GM23338 (cell line): ENCODE measurements around the gene LRRC39. TPM values are rescaled to one million over a fixed set of nuclear protein-coding genes. Genes with fewer than 3 reads are reported as not detected.

Experiments
- ATAC-seq: fragments of 200-7000 bp; cut with Tn5 transposase; 3 replicates; pipeline ENCODE4 v1.9.1; 2020
- DNase-seq: peaks from one replicate; pipeline ENCODE4 v3.0.0-alpha.2; 2015; ENCODE audit warnings: low spot score
- H2AFZ ChIP-seq: fragments of 200-600 bp; sonication (generic); 2 replicates; pipeline ENCODE4 v1.8.0; 2016; ENCODE audit warnings: antibody characterized with exemption, mild to moderate bottlenecking, moderate library complexity
- H3F3A ChIP-seq: fragments of 200-600 bp; sonication (generic); replicated peaks from 2 replicates; pipeline ENCODE4 v1.8.0; 2017; ENCODE audit warnings: antibody characterized with exemption, mixed run types, low read depth
- H3K27ac ChIP-seq: fragments of 200-600 bp; sonication (generic); 2 replicates; pipeline ENCODE4 v1.6.1; 2016; ENCODE audit warnings: low read depth
- H3K27me3 ChIP-seq: fragments of 200-600 bp; sonication (generic); 2 replicates; pipeline ENCODE4 v1.8.0; 2016; ENCODE audit warnings: mild to moderate bottlenecking, mixed run types, moderate library complexity; ENCODE audit not compliant: insufficient read depth
- H3K36me3 ChIP-seq: fragments of 200-600 bp; sonication (generic); 2 replicates; pipeline ENCODE4 v1.8.0; 2016; ENCODE audit warnings: mild to moderate bottlenecking; ENCODE audit not compliant: insufficient read depth
- H3K4me1 ChIP-seq: fragments of 200-600 bp; sonication (generic); 2 replicates; pipeline ENCODE4 v1.8.0; 2016; ENCODE audit warnings: mild to moderate bottlenecking, moderate library complexity; ENCODE audit not compliant: insufficient read depth
- H3K4me2 ChIP-seq: fragments of 200-600 bp; sonication (generic); 2 replicates; pipeline ENCODE4 v1.7.1; 2017; ENCODE audit warnings: mixed run types
- H3K4me3 ChIP-seq: fragments of 200-600 bp; sonication (generic); 2 replicates; pipeline ENCODE4 v1.6.1; 2016; ENCODE audit warnings: mixed run types
- H3K79me2 ChIP-seq: fragments of 200-600 bp; sonication (generic); replicated peaks from 2 replicates; pipeline ENCODE4 v1.8.0; 2017; ENCODE audit warnings: mild to moderate bottlenecking; ENCODE audit not compliant: insufficient read depth
- H3K9me2 ChIP-seq: fragments of 200-600 bp; sonication (generic); 2 replicates; pipeline ENCODE4 v1.8.0; 2017; ENCODE audit not compliant: insufficient read depth
- H4K20me1 ChIP-seq: fragments of 200-600 bp; sonication (generic); replicated peaks from 2 replicates; pipeline ENCODE4 v1.8.0; 2017; ENCODE audit warnings: mild to moderate bottlenecking; ENCODE audit not compliant: insufficient read depth
- H3K27ac Mint-ChIP-seq: 2 replicates; pipeline ENCODE4 v1.8.0; 2020; ENCODE audit warnings: inconsistent platforms, mild to moderate bottlenecking, moderate library complexity, mixed read lengths
- H3K27me3 Mint-ChIP-seq: 3 replicates; pipeline ENCODE4 v1.8.0; 2022; ENCODE audit warnings: low read depth, mild to moderate bottlenecking, moderate library complexity, mixed read lengths, inconsistent platforms; ENCODE audit not compliant: insufficient read depth, poor library complexity
- H3K36me3 Mint-ChIP-seq: 3 replicates; pipeline ENCODE4 v1.8.0; 2021; ENCODE audit warnings: low read depth, mild to moderate bottlenecking, inconsistent platforms, moderate library complexity, mixed read lengths
- H3K4me1 Mint-ChIP-seq: 3 replicates; pipeline ENCODE4 v1.8.0; 2020; ENCODE audit warnings: mild to moderate bottlenecking, inconsistent platforms, mixed read lengths
- H3K4me3 Mint-ChIP-seq: 3 replicates; pipeline ENCODE4 v1.8.0; 2021; ENCODE audit warnings: moderate library complexity, mild to moderate bottlenecking, inconsistent platforms, mixed read lengths
- H3K9me3 Mint-ChIP-seq: 3 replicates; pipeline ENCODE4 v1.8.0; 2020; ENCODE audit warnings: moderate library complexity, mild to moderate bottlenecking, inconsistent platforms, mixed read lengths
- CREB1 ChIP-seq: fragments of 250-450 bp; sonication (Bioruptor Pico); IDR thresholded peaks from 2 replicates; pipeline ENCODE4 v1.5.0; 2020; ENCODE audit warnings: low read depth, mild to moderate bottlenecking, moderate library complexity
- EZH2 ChIP-seq: fragments of 200-600 bp; sonication (generic); IDR thresholded peaks from one replicate; pipeline ENCODE4 v1.8.0; 2017; ENCODE audit warnings: antibody characterized with exemption, mild to moderate bottlenecking, low read depth; ENCODE audit not compliant: unreplicated experiment
- EZH2phosphoT487 ChIP-seq: fragments of 200-600 bp; sonication (generic); IDR thresholded peaks from one replicate; pipeline ENCODE4 v1.8.1; 2018; ENCODE audit warnings: antibody characterized with exemption; ENCODE audit not compliant: unreplicated experiment
- JUNB ChIP-seq: IDR thresholded peaks from one replicate; pipeline ENCODE4 v1.6.1; 2016; ENCODE audit warnings: antibody characterized with exemption; ENCODE audit not compliant: unreplicated experiment
- NANOG ChIP-seq: IDR thresholded peaks from 2 replicates; pipeline ENCODE4 v1.6.1; 2016; ENCODE audit warnings: antibody characterized with exemption, borderline replicate concordance
- POLR2AphosphoS5 ChIP-seq: IDR thresholded peaks from 2 replicates; pipeline ENCODE4 v1.6.1; 2016; ENCODE audit warnings: antibody characterized with exemption, low read depth
- STAT1 ChIP-seq: IDR thresholded peaks from one replicate; pipeline ENCODE4 v1.6.1; 2016; ENCODE audit warnings: antibody characterized with exemption; ENCODE audit not compliant: unreplicated experiment
- ZNF114 ChIP-seq: fragments of 250-450 bp; sonication (Bioruptor Pico); IDR thresholded peaks from 2 replicates; pipeline ENCODE4 v1.5.0; 2020; ENCODE audit warnings: mild to moderate bottlenecking, moderate library complexity
- ZNF331 ChIP-seq: fragments of 250-450 bp; sonication (Bioruptor Pico); IDR thresholded peaks from 2 replicates; pipeline ENCODE4 v1.5.0; 2020; ENCODE audit warnings: low read depth, mild to moderate bottlenecking, moderate library complexity
- polyA plus RNA-seq: library from polyadenylated mRNA; unstranded; fragments of >200 nt; fragmentation: Nextera tagmentation; extraction: Ambion mirVana; gene quantifications from 2 replicates; pipeline ENCODE4 v1.2.1, GENCODE V29; 2016
- total RNA-seq: library from RNA; depleted of rRNA; stranded (reverse); fragments of >200 nt; shearing (Covaris generic); gene quantifications from 2 replicates; pipeline ENCODE4 v1.2.3, GENCODE V29; 2014
- TF ChIP-seq, protein P1 (sequence below): IDR thresholded peaks from 2 replicates; pipeline ENCODE4 v1.6.1; 2016; ENCODE audit warnings: antibody characterized with exemption
- TF ChIP-seq, protein P2 (sequence below): IDR thresholded peaks from one replicate; pipeline ENCODE4 v1.6.1; 2018; ENCODE audit warnings: antibody characterized with exemption; ENCODE audit not compliant: unreplicated experiment
- TF ChIP-seq, protein P3 (sequence below), 2 experiments: fragments of 200-600 bp in 1 of 2; sonication (generic) in 1 of 2; conservative IDR thresholded peaks; 2 replicates each; pipeline versions ENCODE4 v1.5.1 to v1.6.1; 2016 to 2017; ENCODE audit warnings: antibody characterized with exemption in 2 of 2, low read depth in 2 of 2, mild to moderate bottlenecking in 2 of 2, moderate library complexity in 1 of 2

LRRC39 gene
- total and polyA plus RNA-seq, 2 experiments from 2014 or later = 0.48 to 0.87 TPM

DNA sequence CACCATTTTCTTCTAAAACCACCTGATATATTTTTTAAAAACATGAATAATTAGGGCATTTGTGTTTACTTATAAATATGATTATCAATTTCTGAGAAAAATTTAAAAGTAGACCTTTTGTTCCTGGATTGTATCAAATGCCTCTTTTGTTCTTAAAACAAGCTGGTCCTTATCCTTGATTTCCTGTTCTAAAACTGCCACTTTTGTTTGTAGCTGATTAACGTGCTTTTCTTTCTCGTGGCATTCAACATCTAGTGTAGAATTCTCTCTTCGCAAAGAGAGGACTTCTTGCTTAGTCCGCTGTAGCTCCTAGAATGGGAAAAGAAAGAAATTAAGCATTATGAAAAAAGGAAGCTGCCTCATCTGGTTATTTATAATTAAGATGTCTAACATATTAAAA lies 70.4 kb downstream of the LRRC39 start (continued):
- TF ChIP-seq EZH2phosphoT487 (no peak), STAT1 (no peak), ZNF114 (no peak), JUNB (no peak), NANOG (no peak), ZNF331 (CRISPR knock-in tag) (no peak)
- TF ChIP-seq, protein P1, sequence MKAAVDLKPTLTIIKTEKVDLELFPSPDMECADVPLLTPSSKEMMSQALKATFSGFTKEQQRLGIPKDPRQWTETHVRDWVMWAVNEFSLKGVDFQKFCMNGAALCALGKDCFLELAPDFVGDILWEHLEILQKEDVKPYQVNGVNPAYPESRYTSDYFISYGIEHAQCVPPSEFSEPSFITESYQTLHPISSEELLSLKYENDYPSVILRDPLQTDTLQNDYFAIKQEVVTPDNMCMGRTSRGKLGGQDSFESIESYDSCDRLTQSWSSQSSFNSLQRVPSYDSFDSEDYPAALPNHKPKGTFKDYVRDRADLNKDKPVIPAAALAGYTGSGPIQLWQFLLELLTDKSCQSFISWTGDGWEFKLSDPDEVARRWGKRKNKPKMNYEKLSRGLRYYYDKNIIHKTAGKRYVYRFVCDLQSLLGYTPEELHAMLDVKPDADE = no peak
- TF ChIP-seq, protein P2, sequence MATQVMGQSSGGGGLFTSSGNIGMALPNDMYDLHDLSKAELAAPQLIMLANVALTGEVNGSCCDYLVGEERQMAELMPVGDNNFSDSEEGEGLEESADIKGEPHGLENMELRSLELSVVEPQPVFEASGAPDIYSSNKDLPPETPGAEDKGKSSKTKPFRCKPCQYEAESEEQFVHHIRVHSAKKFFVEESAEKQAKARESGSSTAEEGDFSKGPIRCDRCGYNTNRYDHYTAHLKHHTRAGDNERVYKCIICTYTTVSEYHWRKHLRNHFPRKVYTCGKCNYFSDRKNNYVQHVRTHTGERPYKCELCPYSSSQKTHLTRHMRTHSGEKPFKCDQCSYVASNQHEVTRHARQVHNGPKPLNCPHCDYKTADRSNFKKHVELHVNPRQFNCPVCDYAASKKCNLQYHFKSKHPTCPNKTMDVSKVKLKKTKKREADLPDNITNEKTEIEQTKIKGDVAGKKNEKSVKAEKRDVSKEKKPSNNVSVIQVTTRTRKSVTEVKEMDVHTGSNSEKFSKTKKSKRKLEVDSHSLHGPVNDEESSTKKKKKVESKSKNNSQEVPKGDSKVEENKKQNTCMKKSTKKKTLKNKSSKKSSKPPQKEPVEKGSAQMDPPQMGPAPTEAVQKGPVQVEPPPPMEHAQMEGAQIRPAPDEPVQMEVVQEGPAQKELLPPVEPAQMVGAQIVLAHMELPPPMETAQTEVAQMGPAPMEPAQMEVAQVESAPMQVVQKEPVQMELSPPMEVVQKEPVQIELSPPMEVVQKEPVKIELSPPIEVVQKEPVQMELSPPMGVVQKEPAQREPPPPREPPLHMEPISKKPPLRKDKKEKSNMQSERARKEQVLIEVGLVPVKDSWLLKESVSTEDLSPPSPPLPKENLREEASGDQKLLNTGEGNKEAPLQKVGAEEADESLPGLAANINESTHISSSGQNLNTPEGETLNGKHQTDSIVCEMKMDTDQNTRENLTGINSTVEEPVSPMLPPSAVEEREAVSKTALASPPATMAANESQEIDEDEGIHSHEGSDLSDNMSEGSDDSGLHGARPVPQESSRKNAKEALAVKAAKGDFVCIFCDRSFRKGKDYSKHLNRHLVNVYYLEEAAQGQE = no peak
- TF ChIP-seq, protein P3, sequence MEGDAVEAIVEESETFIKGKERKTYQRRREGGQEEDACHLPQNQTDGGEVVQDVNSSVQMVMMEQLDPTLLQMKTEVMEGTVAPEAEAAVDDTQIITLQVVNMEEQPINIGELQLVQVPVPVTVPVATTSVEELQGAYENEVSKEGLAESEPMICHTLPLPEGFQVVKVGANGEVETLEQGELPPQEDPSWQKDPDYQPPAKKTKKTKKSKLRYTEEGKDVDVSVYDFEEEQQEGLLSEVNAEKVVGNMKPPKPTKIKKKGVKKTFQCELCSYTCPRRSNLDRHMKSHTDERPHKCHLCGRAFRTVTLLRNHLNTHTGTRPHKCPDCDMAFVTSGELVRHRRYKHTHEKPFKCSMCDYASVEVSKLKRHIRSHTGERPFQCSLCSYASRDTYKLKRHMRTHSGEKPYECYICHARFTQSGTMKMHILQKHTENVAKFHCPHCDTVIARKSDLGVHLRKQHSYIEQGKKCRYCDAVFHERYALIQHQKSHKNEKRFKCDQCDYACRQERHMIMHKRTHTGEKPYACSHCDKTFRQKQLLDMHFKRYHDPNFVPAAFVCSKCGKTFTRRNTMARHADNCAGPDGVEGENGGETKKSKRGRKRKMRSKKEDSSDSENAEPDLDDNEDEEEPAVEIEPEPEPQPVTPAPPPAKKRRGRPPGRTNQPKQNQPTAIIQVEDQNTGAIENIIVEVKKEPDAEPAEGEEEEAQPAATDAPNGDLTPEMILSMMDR (conservative IDR thresholded peaks at IDR 0.05; ENCODE audit: low read depth in 2 of 2) = no peak

DNA sequence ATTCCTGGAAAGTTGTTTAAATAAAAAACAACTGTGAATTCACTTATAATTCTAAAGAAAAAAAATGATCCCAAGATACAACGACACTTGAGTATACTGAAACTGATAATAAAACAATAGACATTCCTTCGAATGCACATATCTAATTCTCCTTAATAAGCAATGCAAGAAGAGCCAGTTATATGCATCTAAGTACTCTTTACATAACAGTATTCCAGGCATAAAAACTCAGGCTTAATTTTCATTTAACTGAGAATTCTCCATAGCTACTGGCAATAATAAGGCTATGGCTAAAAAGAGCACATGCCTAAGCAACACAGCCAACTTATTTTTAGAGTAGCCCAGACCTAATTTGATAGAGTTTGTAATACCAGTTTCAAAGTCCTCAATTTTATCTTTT lies 76.5 kb downstream of the LRRC39 start:
- H3K79me2 ChIP-seq = no peaks in the 10 kb centered on the region
- H3K9me2 ChIP-seq = no peaks in the 10 kb centered on the region
- ATAC-seq (no peak), DNase-seq (no peak)
- no peak overlapping the region for H3K4me3 ChIP-seq
- no peaks in the 10 kb centered on the region for H3F3A ChIP-seq
- Mint-ChIP-seq H3K27ac (no peak overlapping the region), H3K4me3 (no peak overlapping the region), H3K36me3 (peaks cover 75% of the 10 kb centered on the region), H3K4me1 (no peaks in the 10 kb centered on the region), H3K27me3 (peaks cover 1% of the 10 kb centered on the region), H3K9me3 (no peaks in the 10 kb centered on the region)
- no peaks in the 10 kb centered on the region for H4K20me1 ChIP-seq
- H3K4me2 ChIP-seq = no peak overlapping the region
- peaks cover 20% of the 10 kb centered on the region; the same call in 1 of the 2 replicates for H3K36me3 ChIP-seq
- peaks cover 9% of the 10 kb centered on the region for H3K4me1 ChIP-seq
- no peaks in the 10 kb centered on the region for H3K27me3 ChIP-seq
- H3K27ac ChIP-seq = no peak overlapping the region
- no peak overlapping the region for H2AFZ ChIP-seq
- no peak for TF ChIP-seq POLR2AphosphoS5
- TF ChIP-seq ZNF331 (CRISPR knock-in tag) = no peak
- TF ChIP-seq, protein P3 (conservative IDR thresholded peaks at IDR 0.05; ENCODE audit: low read depth in 2 of 2) = no peak
- no peak for TF ChIP-seq EZH2phosphoT487
- no peak for TF ChIP-seq CREB1 (CRISPR knock-in tag)
- TF ChIP-seq, protein P1 = no peak
- no peak for TF ChIP-seq JUNB
- no peak for TF ChIP-seq ZNF114
- TF ChIP-seq, protein P2 = no peak
- TF ChIP-seq EZH2 = no peak
